ENCODE results near the gene LTBP3.

- no peak for TF ChIP-seq CTCF (conservative IDR thresholded peaks at IDR 0.05)
- no peak for TF ChIP-seq ZFX (IDR thresholded peaks at IDR 0.05)
Observed at GRCh38 chr11:65538232-65538914, 19.8 kb downstream of the LTBP3 start.

Measured in C4-2B (cell line).